ENCODE results near the gene CCDC192. TPM values are rescaled to one million over a fixed set of nuclear protein-coding genes. Genes with fewer than 3 reads are reported as not detected.

Gene CCDC192
- total RNA-seq, 4 donors from 2014 or later, result 0.33 to 1.7 (median 1.1) TPM

GRCh38 chr5:127886081-127886480 lies 182.9 kb downstream of the CCDC192 start:
- DNase-seq (ENCODE audit: extremely low spot score), result no peak
- H3K4me1 ChIP-seq, result peaks cover 0 to 13% (median 8%) of the 10 kb centered on the region in 4 donors
- intact Hi-C loops (cut with DNase I), result loop anchor here (10.0 kb wide), 1 partner anchor 121 kb away; no protein-coding TSS in a partner anchor
- no peak overlapping the region for H3K4me3 ChIP-seq
- H3K9me3 ChIP-seq, result no peaks in the 10 kb centered on the region
- H3K27ac ChIP-seq (replicated peaks in 1 of 4), result no peak overlapping the region
- WGBS, result 97% methylated on average over 3 of the region's 3 CpGs
- no peaks in the 10 kb centered on the region for H3K27me3 ChIP-seq
- H3K36me3 ChIP-seq, result no peaks in the 10 kb centered on the region
- no peak for TF ChIP-seq EP300 (IDR thresholded peaks at IDR 0.05)
- no peak for TF ChIP-seq POLR2A (IDR thresholded peaks at IDR 0.05; ENCODE audit: low read depth)
- TF ChIP-seq CTCF (IDR thresholded peaks at IDR 0.05), result no peak
- no peak for TF ChIP-seq POLR2AphosphoS5 (IDR thresholded peaks at IDR 0.05)

GRCh38 chr5:127887282-127887681 lies 184.1 kb downstream of the CCDC192 start:
- intact Hi-C loops (cut with DNase I), result loop anchor here (10.0 kb wide), 1 partner anchor 122 kb away; no protein-coding TSS in a partner anchor
- WGBS, result 100% methylated on average over 1 of the region's 1 CpG
- TF ChIP-seq EP300 (IDR thresholded peaks at IDR 0.05) (no peak), POLR2AphosphoS5 (IDR thresholded peaks at IDR 0.05) (no peak), POLR2A (IDR thresholded peaks at IDR 0.05; ENCODE audit: low read depth) (no peak), CTCF (IDR thresholded peaks at IDR 0.05) (no peak)

GRCh38 chr5:127891942-127892341 lies 188.8 kb downstream of the CCDC192 start:
- Histone ChIP-seq H3K4me1 (peaks cover 10 to 20% (median 15%) of the 10 kb centered on the region in 4 donors), H3K36me3 (no peaks in the 10 kb centered on the region), H3K9me3 (no peaks in the 10 kb centered on the region), H3K4me3 (no peak overlapping the region), H3K27me3 (no peaks in the 10 kb centered on the region), H3K27ac (replicated peaks in 1 of 4) (no peak overlapping the region)
- intact Hi-C loops (cut with DNase I), result no loop called here
- DNase-seq (ENCODE audit: extremely low spot score), result no peak
- WGBS, result 100% methylated on average over 1 of the region's 1 CpG
- TF ChIP-seq EP300 (IDR thresholded peaks at IDR 0.05) (no peak), POLR2AphosphoS5 (IDR thresholded peaks at IDR 0.05) (no peak), POLR2A (IDR thresholded peaks at IDR 0.05; ENCODE audit: low read depth) (no peak), CTCF (IDR thresholded peaks at IDR 0.05) (no peak)

More at GRCh38 chr5:127887282-127887681, 184.1 kb downstream of the CCDC192 start:
- H3K27me3 ChIP-seq, result no peaks in the 10 kb centered on the region
- no peaks in the 10 kb centered on the region for H3K9me3 ChIP-seq
- no peak overlapping the region for H3K4me3 ChIP-seq
- no peak for DNase-seq (ENCODE audit: extremely low spot score)
- H3K4me1 ChIP-seq, result peaks cover 3 to 19% (median 11%) of the 10 kb centered on the region in 4 donors
- H3K36me3 ChIP-seq, result no peaks in the 10 kb centered on the region
- no peak overlapping the region for H3K27ac ChIP-seq (replicated peaks in 1 of 4)

- intact Hi-C loops (cut with DNase I), result no loop called here
- no peaks in the 10 kb centered on the region for H3K9me3 ChIP-seq
- DNase-seq (ENCODE audit: extremely low spot score), result no peak
- H3K27ac ChIP-seq (replicated peaks in 1 of 4), result peak overlapping the region in 2 of 4 donors; percentile 18 to 50
- 16% methylated on average over 6 of the region's 6 CpGs for WGBS
- H3K27me3 ChIP-seq, result no peaks in the 10 kb centered on the region
- H3K36me3 ChIP-seq, result no peaks in the 10 kb centered on the region
- TF ChIP-seq CTCF (IDR thresholded peaks at IDR 0.05), result no peak
- TF ChIP-seq POLR2A (IDR thresholded peaks at IDR 0.05; ENCODE audit: low read depth), result no peak
- TF ChIP-seq POLR2AphosphoS5 (IDR thresholded peaks at IDR 0.05), result no peak
- TF ChIP-seq EP300 (IDR thresholded peaks at IDR 0.05), result no peak
- H3K4me3 ChIP-seq, result peak overlapping the region in 1 of 4 donors; percentile 6
- H3K4me1 ChIP-seq, result peaks cover 10 to 20% (median 15%) of the 10 kb centered on the region in 4 donors
Observed at GRCh38 chr5:127892467-127893207, 189.4 kb downstream of the CCDC192 start.

Measured in esophagus muscularis mucosa (tissue), 4 donors.